Tibial nerve (tissue), 4 donors: ENCODE measurements around the gene CCDC190. TPM values are rescaled to one million over a fixed set of nuclear protein-coding genes. Genes with fewer than 3 reads are reported as not detected.
"Not testable (repeated sequence)": the region's sequence is repeated elsewhere in the genome, so short reads cannot be mapped to it uniquely, and the experiment has no call there.

ENCODE experiments used
- DNase-seq, 2 donors: peaks; one replicate each; pipeline ENCODE4 v3.0.0-alpha.2; 2019; ENCODE audit warnings: low spot score in 2 of 2
- H3K27ac ChIP-seq, 4 donors: fragments of 200-600 bp; sonication (generic) in 3 of 4; one replicate each; pipeline ENCODE4 v1.5.1; 2017 to 2019; ENCODE audit warnings: mild to moderate bottlenecking in 1 of 4
- H3K27me3 ChIP-seq, 2 donors: fragments of 200-600 bp; sonication (generic) in 1 of 2; one replicate each; pipeline versions ENCODE4 v1.5.1 to v1.6.0; 2017 to 2019
- H3K36me3 ChIP-seq, 3 donors: fragments of 200-600 bp; sonication (generic); one replicate each; pipeline ENCODE4 v1.5.1; 2018 to 2019
- H3K4me1 ChIP-seq, 4 donors: fragments of 200-600 bp; sonication (generic) in 3 of 4; one replicate each; pipeline ENCODE4 v1.5.1; 2017 to 2019
- H3K4me3 ChIP-seq, 4 donors: fragments of 200-600 bp; sonication (generic) in 3 of 4; one replicate each; pipeline ENCODE4 v1.5.1; 2017 to 2019; ENCODE audit warnings: mild to moderate bottlenecking in 1 of 4, moderate library complexity in 1 of 4
- H3K9me3 ChIP-seq, 4 donors: fragments of 200-600 bp; sonication (generic) in 3 of 4; one replicate each; pipeline ENCODE4 v1.5.1; 2017 to 2019
- EP300 ChIP-seq, 2 donors: sonication (generic); formaldehyde crosslinking; IDR thresholded peaks; one replicate each; pipeline ENCODE4 v1.6.1; 2017; ENCODE audit warnings: antibody characterized with exemption in 2 of 2, mild to moderate bottlenecking in 1 of 2
- POLR2A ChIP-seq, 2 donors: fragments of 450-650 bp; IDR thresholded peaks; one replicate each; pipeline ENCODE4 v1.6.1; 2017; ENCODE audit warnings: antibody characterized with exemption in 2 of 2, mild to moderate bottlenecking in 2 of 2, moderate library complexity in 2 of 2
- WGBS, 2 donors: methylation state at CpG; one replicate each; pipeline ENCODE4 v1.1.5; 2018; 5-methylcytosine and 5-hydroxymethylcytosine counted together
- total RNA-seq, 4 donors: library from RNA; depleted of rRNA; stranded (reverse); fragments of >200 nt; gene quantifications; one replicate each; pipeline ENCODE4 v1.1.0, GENCODE V29; 2016
- TF ChIP-seq, protein P1 (sequence below), 5 experiments: fragments of 200-600 bp in 3 of 5; fragments of 450-650 bp in 2 of 5; sonication (generic) in 3 of 5; IDR thresholded peaks; one replicate each; pipeline ENCODE4 v1.5.1; 2016 to 2019; ENCODE audit warnings: antibody characterized with exemption in 5 of 5, mild to moderate bottlenecking in 3 of 5, moderate library complexity in 2 of 5

The CCDC190 gene
- total RNA-seq, 4 donors from 2014 or later = 0.66 to 1.3 TPM; not detected in 2

- no peaks in the 10 kb centered on the region for H3K36me3 ChIP-seq
- H3K4me1 ChIP-seq = peaks cover 0 to 17% (median 7%) of the 10 kb centered on the region in 4 donors
- H3K27ac ChIP-seq = no peak overlapping the region
- no peak for TF ChIP-seq POLR2A (IDR thresholded peaks at IDR 0.05)
- TF ChIP-seq, protein P1, sequence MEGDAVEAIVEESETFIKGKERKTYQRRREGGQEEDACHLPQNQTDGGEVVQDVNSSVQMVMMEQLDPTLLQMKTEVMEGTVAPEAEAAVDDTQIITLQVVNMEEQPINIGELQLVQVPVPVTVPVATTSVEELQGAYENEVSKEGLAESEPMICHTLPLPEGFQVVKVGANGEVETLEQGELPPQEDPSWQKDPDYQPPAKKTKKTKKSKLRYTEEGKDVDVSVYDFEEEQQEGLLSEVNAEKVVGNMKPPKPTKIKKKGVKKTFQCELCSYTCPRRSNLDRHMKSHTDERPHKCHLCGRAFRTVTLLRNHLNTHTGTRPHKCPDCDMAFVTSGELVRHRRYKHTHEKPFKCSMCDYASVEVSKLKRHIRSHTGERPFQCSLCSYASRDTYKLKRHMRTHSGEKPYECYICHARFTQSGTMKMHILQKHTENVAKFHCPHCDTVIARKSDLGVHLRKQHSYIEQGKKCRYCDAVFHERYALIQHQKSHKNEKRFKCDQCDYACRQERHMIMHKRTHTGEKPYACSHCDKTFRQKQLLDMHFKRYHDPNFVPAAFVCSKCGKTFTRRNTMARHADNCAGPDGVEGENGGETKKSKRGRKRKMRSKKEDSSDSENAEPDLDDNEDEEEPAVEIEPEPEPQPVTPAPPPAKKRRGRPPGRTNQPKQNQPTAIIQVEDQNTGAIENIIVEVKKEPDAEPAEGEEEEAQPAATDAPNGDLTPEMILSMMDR (IDR thresholded peaks at IDR 0.05) = no peak
- TF ChIP-seq EP300 (IDR thresholded peaks at IDR 0.05) = no peak
- 32 to 35% methylated on average over 2 of the region's 2 CpGs for WGBS, 2 donors
- H3K27me3 ChIP-seq = peaks cover 0 to 11% of the 10 kb centered on the region in 2 donors
- H3K9me3 ChIP-seq = no peaks in the 10 kb centered on the region
- no peak overlapping the region for H3K4me3 ChIP-seq
- DNase-seq = no peak
These were observed 37.0 kb downstream of the CCDC190 start for GRCh38 chr1:162823771-162824525.

DNA sequence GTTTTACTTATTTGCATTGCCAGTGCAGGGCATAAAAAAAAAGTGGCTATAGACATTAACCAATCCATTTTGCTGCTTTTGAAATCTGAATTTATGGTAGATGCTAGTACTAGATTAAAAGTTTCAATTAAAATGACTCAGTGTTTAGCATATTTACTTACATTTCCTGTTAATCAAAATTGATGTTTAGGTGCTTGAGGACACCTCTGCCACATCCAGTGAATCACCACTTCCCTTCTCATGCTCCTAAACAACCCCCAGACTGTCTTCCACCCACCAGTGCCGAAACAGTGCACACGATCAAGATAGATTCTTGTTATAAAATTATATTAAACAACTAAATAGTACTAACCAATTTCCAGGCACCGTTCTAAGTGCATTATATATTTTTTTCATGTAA, 37.7 kb downstream of the CCDC190 start:
- DNase-seq = no peak
- H3K4me1 ChIP-seq = peaks cover 0 to 17% (median 7%) of the 10 kb centered on the region in 4 donors
- no peak overlapping the region for H3K27ac ChIP-seq
- no peak overlapping the region for H3K4me3 ChIP-seq
- 81 to 85% methylated on average over 3 of the region's 3 CpGs for WGBS, 2 donors
- no peaks in the 10 kb centered on the region for H3K36me3 ChIP-seq
- no peaks in the 10 kb centered on the region for H3K9me3 ChIP-seq
- peaks cover 0 to 11% of the 10 kb centered on the region in 2 donors for H3K27me3 ChIP-seq
- TF ChIP-seq, protein P1 (IDR thresholded peaks at IDR 0.05) = no peak
- TF ChIP-seq POLR2A (IDR thresholded peaks at IDR 0.05) = no peak
- no peak for TF ChIP-seq EP300 (IDR thresholded peaks at IDR 0.05)

- H3K4me3 ChIP-seq = peak overlapping the region; percentile 19 to 53 (median 37)
- H3K36me3 ChIP-seq = no peaks in the 10 kb centered on the region
- H3K27ac ChIP-seq = no peak overlapping the region
- TF ChIP-seq, protein P1 (IDR thresholded peaks at IDR 0.05) = no peak
- TF ChIP-seq POLR2A (IDR thresholded peaks at IDR 0.05) = no peak
- no peak for TF ChIP-seq EP300 (IDR thresholded peaks at IDR 0.05)
- H3K9me3 ChIP-seq = no peaks in the 10 kb centered on the region
- H3K27me3 ChIP-seq = peaks cover 0 to 11% of the 10 kb centered on the region in 2 donors
- 6 to 8% methylated on average over 37 to 41 of the region's 44 CpGs for WGBS, 2 donors
- no peak for DNase-seq
- H3K4me1 ChIP-seq = peaks cover 0 to 17% (median 7%) of the 10 kb centered on the region in 4 donors
These were observed 38.4 kb downstream of the CCDC190 start for GRCh38 chr1:162822391-162823200.

- peaks cover 0 to 11% of the 10 kb centered on the region in 2 donors for H3K27me3 ChIP-seq
- peaks cover 0 to 17% (median 7%) of the 10 kb centered on the region in 4 donors for H3K4me1 ChIP-seq
- H3K36me3 ChIP-seq, H3K27ac ChIP-seq, DNase-seq, H3K4me3 ChIP-seq, H3K9me3 ChIP-seq: not testable (repeated sequence)
- WGBS, 2 donors = 93 to 94% methylated on average over 1 of the region's 1 CpG
These were observed 42.3 kb downstream of the CCDC190 start for GRCh38 chr1:162818666-162819065.

DNA sequence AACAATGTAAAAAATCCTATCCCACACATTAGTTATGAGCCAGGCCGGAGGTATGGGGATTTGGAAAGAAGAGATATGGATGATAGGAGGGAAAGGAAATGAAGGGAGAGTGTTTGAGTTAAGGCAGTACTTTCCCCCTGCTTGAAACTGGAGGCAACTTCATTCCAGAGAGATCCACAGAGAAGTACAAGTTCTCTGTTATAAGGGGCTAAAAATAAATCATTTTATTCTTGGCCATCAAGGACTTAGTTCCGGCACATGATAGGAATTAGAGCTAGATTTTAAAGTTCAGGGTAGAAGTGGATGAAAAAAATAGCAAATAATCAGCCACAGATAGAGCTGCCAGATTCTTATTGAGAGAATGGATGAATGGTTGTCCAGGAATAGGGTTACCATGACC, 42.8 kb downstream of the CCDC190 start:
- WGBS, 2 donors = 86 to 91% methylated on average over 2 of the region's 2 CpGs
- H3K4me1 ChIP-seq = peaks cover 0 to 17% (median 7%) of the 10 kb centered on the region in 4 donors
- DNase-seq, H3K9me3 ChIP-seq, H3K4me3 ChIP-seq, H3K36me3 ChIP-seq, H3K27ac ChIP-seq: not testable (repeated sequence)
- peaks cover 0 to 11% of the 10 kb centered on the region in 2 donors for H3K27me3 ChIP-seq

- DNase-seq, H3K27ac ChIP-seq, H3K9me3 ChIP-seq, H3K4me3 ChIP-seq, H3K4me1 ChIP-seq, H3K27me3 ChIP-seq: not testable (repeated sequence)
- 98% methylated on average over 2 of the region's 2 CpGs for WGBS, 2 donors
- peaks cover 0 to 11% (median 0%) of the 10 kb centered on the region in 3 donors for H3K36me3 ChIP-seq
These were observed 48.6 kb downstream of the CCDC190 start for GRCh38 chr1:162812357-162812756.

GRCh38 chr1:162807503-162807902, 53.5 kb downstream of the CCDC190 start:
- H3K27me3 ChIP-seq, H3K4me3 ChIP-seq, DNase-seq, H3K9me3 ChIP-seq, H3K4me1 ChIP-seq, H3K27ac ChIP-seq: not testable (repeated sequence)
- 80 to 100% methylated on average over 2 of the region's 2 CpGs for WGBS, 2 donors
- H3K36me3 ChIP-seq = peaks cover 0 to 38% (median 0%) of the 10 kb centered on the region in 3 donors
